Measurements from ENCODE around the gene ADAMTSL1.

ADAMTSL1 gene

DNA sequence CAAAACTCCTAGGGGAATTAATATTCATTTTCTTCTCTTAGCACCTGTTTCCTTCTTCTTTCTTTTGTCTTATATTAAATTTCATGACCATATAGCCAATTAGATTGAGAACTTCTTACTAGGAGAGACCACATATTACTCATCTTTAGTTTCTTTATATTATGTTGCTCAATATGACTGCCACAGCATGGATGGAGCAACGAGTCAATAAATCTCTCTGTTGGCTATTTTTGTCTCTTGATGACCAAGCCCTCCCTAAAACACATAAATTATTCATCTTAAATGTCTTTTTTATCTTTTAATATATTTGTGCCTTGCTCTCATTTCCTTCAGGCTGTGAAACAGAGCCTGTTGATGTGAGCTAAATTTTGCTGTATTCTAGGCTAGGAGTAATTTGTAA is 123.0 kb downstream of the ADAMTSL1 start:
- Histone ChIP-seq H3K4me3 (ENCODE audit: low read length) (no peak overlapping the region), H3K36me3 (ENCODE audit: insufficient read depth, low read length) (peaks cover 13% of the 10 kb centered on the region), H3K9me3 (replicated peaks; ENCODE audit: low read length) (no peaks in the 10 kb centered on the region), H3K27me3 (ENCODE audit: control insufficient read depth, insufficient read depth, low read length) (no peaks in the 10 kb centered on the region), H3K4me2 (ENCODE audit: low read length) (peak overlapping the region; percentile 39), H3K9ac (ENCODE audit: low read depth, low read length) (no peak overlapping the region), H3K4me1 (ENCODE audit: control insufficient read depth, insufficient read depth, low read length) (peaks cover 26% of the 10 kb centered on the region)

DNA sequence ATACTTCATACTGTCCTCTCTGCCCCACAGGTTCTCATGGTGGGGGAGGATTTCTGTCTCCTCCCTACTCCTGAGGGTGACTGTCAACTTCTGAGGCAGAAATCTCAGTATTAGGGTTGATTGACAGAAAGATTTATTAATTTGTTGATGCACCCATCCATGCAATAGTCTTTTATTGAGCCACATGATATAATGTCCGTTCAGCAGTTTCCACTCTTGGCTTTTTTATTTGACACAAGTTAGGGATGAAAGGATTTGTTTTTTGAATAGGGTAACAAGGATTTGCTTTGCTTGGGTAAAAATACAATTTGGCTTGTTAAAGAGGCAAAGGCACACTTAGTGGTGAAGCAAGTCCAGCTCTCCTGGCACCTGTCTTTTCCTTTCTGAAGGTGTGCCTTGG is 125.0 kb downstream of the ADAMTSL1 start:
- peaks cover 13% of the 10 kb centered on the region for H3K36me3 ChIP-seq (ENCODE audit: insufficient read depth, low read length)
- H3K27me3 ChIP-seq (ENCODE audit: control insufficient read depth, insufficient read depth, low read length) = no peaks in the 10 kb centered on the region
- no peaks in the 10 kb centered on the region for H3K9me3 ChIP-seq (replicated peaks; ENCODE audit: low read length)
- no peak overlapping the region for H3K4me2 ChIP-seq (ENCODE audit: low read length)
- H3K9ac ChIP-seq (ENCODE audit: low read depth, low read length) = no peak overlapping the region
- no peak overlapping the region for H3K4me3 ChIP-seq (ENCODE audit: low read length)
- H3K4me1 ChIP-seq (ENCODE audit: control insufficient read depth, insufficient read depth, low read length) = peaks cover 26% of the 10 kb centered on the region

DNA sequence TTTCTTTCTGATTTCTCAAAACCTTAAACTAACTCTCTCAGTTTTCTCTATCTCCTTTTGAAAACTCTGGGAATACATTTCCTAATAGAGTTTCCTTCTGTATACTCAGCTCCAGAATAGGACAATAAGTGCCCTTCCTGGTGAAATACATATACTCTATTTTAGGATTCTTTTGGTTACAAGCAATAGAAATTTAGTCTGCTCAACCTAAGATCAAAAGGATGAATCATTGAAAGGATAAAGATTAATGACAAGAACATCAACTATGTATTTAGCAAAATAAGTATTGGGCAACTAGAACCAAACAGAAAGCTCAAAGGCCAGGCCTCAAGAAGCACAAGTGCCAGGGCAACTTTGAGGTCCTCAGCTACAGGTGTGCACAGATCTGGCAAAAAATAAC is 127.1 kb downstream of the ADAMTSL1 start:
- Histone ChIP-seq H3K4me1 (ENCODE audit: control insufficient read depth, insufficient read depth, low read length) (peaks cover 37% of the 10 kb centered on the region), H3K9ac (ENCODE audit: low read depth, low read length) (no peak overlapping the region), H3K27me3 (ENCODE audit: control insufficient read depth, insufficient read depth, low read length) (no peaks in the 10 kb centered on the region), H3K9me3 (replicated peaks; ENCODE audit: low read length) (no peaks in the 10 kb centered on the region), H3K4me2 (ENCODE audit: low read length) (no peak overlapping the region), H3K36me3 (ENCODE audit: insufficient read depth, low read length) (peaks cover 3% of the 10 kb centered on the region), H3K4me3 (ENCODE audit: low read length) (no peak overlapping the region)

DNA sequence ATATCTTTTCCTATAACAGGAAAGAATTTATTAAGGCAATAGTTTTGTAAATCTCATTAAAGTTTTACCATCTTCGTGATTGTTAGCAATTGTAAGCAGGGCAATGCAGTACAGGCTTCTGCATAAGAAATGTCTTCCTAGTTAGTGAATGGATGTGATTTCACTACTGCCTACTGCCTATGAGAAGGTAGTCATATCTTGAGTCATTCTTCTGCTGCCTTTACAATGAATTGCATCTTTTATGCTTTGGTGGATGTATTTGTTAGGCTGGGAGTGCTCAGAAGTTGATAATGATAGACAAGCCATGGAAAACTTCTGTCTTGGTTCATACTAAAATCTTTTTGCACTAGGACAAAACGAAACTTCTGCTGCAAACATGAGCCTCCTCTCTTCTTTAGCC is 128.0 kb downstream of the ADAMTSL1 start:
- Histone ChIP-seq H3K4me1 (ENCODE audit: control insufficient read depth, insufficient read depth, low read length) (peaks cover 39% of the 10 kb centered on the region), H3K9ac (ENCODE audit: low read depth, low read length) (no peak overlapping the region), H3K36me3 (ENCODE audit: insufficient read depth, low read length) (peaks cover 3% of the 10 kb centered on the region), H3K4me2 (ENCODE audit: low read length) (no peak overlapping the region), H3K4me3 (ENCODE audit: low read length) (no peak overlapping the region), H3K9me3 (replicated peaks; ENCODE audit: low read length) (no peaks in the 10 kb centered on the region), H3K27me3 (ENCODE audit: control insufficient read depth, insufficient read depth, low read length) (no peaks in the 10 kb centered on the region)

DNA sequence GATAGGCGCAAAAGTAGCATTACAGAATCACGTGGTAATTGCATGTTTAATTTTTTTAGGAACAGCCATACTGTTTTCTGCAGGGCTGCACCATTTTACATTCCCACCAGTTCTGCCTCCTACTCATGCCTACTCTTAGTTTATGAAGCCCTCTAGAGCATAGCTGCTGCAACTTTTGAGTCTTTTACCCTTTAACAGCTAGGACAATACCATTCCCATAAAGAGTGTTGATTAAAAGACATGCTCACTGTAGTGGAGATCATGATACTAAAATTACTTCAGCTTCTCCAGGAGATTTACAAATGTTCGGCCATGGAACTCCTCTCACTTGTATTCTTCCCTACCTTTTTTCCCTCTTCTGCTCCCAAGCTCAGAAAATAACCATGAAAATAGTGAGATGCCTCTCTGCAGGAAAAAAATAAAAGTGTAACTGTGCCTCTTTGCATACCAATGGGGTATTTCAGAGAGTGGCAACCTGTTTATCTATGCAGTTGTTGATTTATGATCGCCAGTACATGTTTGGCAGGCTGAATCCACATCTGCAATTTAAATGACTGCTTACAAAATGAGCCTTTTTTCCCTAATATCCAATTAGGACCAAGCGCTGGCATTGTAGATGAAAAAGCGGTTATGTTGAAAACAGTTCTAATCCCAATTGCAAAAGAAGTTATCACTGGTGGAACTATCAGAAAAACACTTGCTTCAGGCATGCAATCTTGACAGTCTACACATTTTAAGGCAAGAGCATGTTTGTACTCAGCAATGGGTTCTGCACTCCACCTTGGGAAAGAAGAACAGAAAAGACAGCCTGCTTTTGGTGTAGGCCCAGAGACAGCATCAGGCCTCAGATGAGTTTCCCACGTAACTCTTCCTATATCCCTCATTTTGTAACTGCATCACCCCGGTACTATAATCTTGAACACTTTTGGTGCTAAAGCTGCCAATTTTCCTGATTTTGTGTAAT is 131.1 kb downstream of the ADAMTSL1 start:
- H3K9ac ChIP-seq (ENCODE audit: low read depth, low read length) = no peak overlapping the region
- H3K27me3 ChIP-seq (ENCODE audit: control insufficient read depth, insufficient read depth, low read length) = no peaks in the 10 kb centered on the region
- H3K4me2 ChIP-seq (ENCODE audit: low read length) = peak overlapping the region; percentile 32
- peaks cover 3% of the 10 kb centered on the region for H3K36me3 ChIP-seq (ENCODE audit: insufficient read depth, low read length)
- no peak overlapping the region for H3K4me3 ChIP-seq (ENCODE audit: low read length)
- peaks cover 31% of the 10 kb centered on the region for H3K4me1 ChIP-seq (ENCODE audit: control insufficient read depth, insufficient read depth, low read length)
- H3K9me3 ChIP-seq (replicated peaks; ENCODE audit: low read length) = no peaks in the 10 kb centered on the region

DNA sequence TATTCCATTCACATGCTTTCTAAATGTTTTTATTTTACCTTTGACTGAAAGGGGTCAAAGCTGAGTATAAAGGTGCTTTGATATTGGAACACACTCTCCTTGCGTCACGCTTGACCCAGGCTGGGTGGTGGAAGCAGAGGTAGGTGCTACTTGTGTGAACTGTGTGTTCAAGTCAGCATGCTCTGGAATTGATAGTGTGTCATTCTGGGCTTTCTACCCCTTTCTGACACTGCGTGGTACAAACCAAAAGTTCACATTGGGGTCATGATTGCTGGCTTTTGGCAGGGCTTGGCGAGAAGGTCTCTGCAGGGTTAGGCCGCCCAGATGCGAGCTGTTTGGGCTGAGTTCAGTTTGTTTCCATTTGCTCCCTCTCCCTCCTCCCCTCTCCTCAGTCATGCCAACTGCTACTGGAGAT is 131.8 kb downstream of the ADAMTSL1 start:
- Histone ChIP-seq H3K4me3 (ENCODE audit: low read length) (no peak overlapping the region), H3K9me3 (replicated peaks; ENCODE audit: low read length) (no peaks in the 10 kb centered on the region), H3K9ac (ENCODE audit: low read depth, low read length) (peak overlapping the region; percentile 22), H3K4me2 (ENCODE audit: low read length) (peak overlapping the region; percentile 32), H3K36me3 (ENCODE audit: insufficient read depth, low read length) (peaks cover 3% of the 10 kb centered on the region), H3K4me1 (ENCODE audit: control insufficient read depth, insufficient read depth, low read length) (peaks cover 30% of the 10 kb centered on the region), H3K27me3 (ENCODE audit: control insufficient read depth, insufficient read depth, low read length) (no peaks in the 10 kb centered on the region)

DNA sequence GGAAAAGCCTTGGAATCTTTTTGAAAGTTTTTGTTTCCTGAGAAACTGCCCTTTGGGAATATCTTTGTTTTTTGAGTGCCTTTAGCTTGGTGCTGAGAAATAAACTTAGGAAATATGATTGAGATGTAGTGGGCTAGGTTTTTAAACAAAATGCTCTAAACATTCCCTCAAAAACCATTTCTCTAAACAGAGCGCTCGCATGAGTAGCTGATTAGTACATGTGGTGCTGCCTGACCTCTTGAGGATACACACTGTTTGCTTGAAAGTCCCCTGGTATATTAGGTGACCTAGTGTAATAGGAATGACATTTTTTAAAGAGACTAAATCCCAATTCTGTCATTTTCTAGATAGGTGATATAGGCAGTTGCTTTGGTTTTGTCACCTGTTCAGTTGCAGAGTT is 132.3 kb downstream of the ADAMTSL1 start:
- no peaks in the 10 kb centered on the region for H3K27me3 ChIP-seq (ENCODE audit: control insufficient read depth, insufficient read depth, low read length)
- H3K9ac ChIP-seq (ENCODE audit: low read depth, low read length) = peak overlapping the region; percentile 22
- H3K9me3 ChIP-seq (replicated peaks; ENCODE audit: low read length) = no peaks in the 10 kb centered on the region
- H3K36me3 ChIP-seq (ENCODE audit: insufficient read depth, low read length) = peaks cover 3% of the 10 kb centered on the region
- H3K4me2 ChIP-seq (ENCODE audit: low read length) = peak overlapping the region; percentile 32
- H3K4me1 ChIP-seq (ENCODE audit: control insufficient read depth, insufficient read depth, low read length) = peaks cover 25% of the 10 kb centered on the region
- no peak overlapping the region for H3K4me3 ChIP-seq (ENCODE audit: low read length)

DNA sequence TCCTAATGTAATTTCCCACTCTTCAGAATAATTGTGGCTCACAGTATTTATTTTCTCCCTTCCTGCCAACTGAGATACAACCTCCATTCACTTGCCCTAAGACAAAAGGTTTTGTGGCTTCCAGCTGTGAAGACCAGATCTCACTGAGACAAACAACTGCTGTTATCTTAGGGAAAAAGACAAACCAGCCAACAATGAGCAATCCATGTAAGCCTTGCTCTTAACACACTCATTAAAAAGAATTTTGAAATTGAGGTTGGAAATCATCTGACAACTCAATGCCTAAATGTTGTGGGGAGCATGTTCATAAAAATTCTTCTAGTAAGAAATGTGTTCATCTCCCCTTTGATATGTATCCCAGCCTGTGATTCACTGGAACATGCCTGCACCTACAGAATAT is 132.9 kb downstream of the ADAMTSL1 start:
- peaks cover 23% of the 10 kb centered on the region for H3K4me1 ChIP-seq (ENCODE audit: control insufficient read depth, insufficient read depth, low read length)
- H3K4me2 ChIP-seq (ENCODE audit: low read length) = peak overlapping the region; percentile 32
- no peak overlapping the region for H3K4me3 ChIP-seq (ENCODE audit: low read length)
- no peak overlapping the region for H3K9ac ChIP-seq (ENCODE audit: low read depth, low read length)
- H3K36me3 ChIP-seq (ENCODE audit: insufficient read depth, low read length) = peaks cover 3% of the 10 kb centered on the region
- no peaks in the 10 kb centered on the region for H3K27me3 ChIP-seq (ENCODE audit: control insufficient read depth, insufficient read depth, low read length)
- no peaks in the 10 kb centered on the region for H3K9me3 ChIP-seq (replicated peaks; ENCODE audit: low read length)

DNA sequence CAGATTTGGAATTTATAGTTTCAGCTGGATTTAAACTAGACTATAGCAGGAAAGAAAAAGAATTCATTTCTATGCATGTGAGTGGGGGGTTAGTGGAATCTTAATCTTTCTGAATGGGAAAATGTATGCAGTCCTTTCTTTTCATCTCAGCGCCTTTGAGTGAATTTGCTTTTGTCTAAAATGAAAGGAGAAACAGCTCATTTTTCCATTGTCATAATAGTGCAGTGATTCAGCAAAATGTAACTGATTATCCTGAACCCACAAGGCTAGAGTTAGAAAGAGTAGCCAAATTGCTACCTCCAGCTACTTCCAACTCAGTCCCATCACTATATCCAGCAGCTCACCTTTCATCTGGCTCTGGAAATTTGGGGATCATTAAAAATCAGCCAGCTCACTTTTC is 134.4 kb downstream of the ADAMTSL1 start:
- Histone ChIP-seq H3K4me1 (ENCODE audit: control insufficient read depth, insufficient read depth, low read length) (peaks cover 23% of the 10 kb centered on the region), H3K36me3 (ENCODE audit: insufficient read depth, low read length) (peaks cover under 1% of the 10 kb centered on the region), H3K4me2 (ENCODE audit: low read length) (no peak overlapping the region), H3K4me3 (ENCODE audit: low read length) (no peak overlapping the region), H3K9me3 (replicated peaks; ENCODE audit: low read length) (no peaks in the 10 kb centered on the region), H3K9ac (ENCODE audit: low read depth, low read length) (no peak overlapping the region), H3K27me3 (ENCODE audit: control insufficient read depth, insufficient read depth, low read length) (no peaks in the 10 kb centered on the region)

DNA sequence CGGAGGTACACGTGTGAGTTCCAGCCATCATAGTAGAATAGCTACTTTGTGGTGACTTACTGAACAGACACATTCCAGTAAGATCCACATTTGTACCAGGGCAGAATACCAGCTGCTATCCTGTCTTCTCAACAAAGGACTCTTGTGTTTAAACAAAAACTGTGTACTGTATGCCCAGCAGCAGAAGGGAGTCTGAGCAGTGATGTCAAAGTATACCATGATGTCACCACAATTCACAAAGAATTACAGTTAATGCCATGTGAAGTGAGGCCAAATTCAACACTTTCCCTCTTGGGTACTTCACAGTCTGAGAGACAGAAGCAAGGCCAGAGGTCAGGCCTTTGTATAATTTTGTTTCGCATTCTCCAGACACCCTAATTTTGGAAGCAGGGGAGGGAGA is 137.0 kb downstream of the ADAMTSL1 start:
- Histone ChIP-seq H3K9ac (ENCODE audit: low read depth, low read length) (no peak overlapping the region), H3K36me3 (ENCODE audit: insufficient read depth, low read length) (peaks cover 4% of the 10 kb centered on the region), H3K4me2 (ENCODE audit: low read length) (no peak overlapping the region), H3K27me3 (ENCODE audit: control insufficient read depth, insufficient read depth, low read length) (no peaks in the 10 kb centered on the region), H3K4me1 (ENCODE audit: control insufficient read depth, insufficient read depth, low read length) (peaks cover 13% of the 10 kb centered on the region), H3K4me3 (ENCODE audit: low read length) (no peak overlapping the region), H3K9me3 (replicated peaks; ENCODE audit: low read length) (no peaks in the 10 kb centered on the region)

DNA sequence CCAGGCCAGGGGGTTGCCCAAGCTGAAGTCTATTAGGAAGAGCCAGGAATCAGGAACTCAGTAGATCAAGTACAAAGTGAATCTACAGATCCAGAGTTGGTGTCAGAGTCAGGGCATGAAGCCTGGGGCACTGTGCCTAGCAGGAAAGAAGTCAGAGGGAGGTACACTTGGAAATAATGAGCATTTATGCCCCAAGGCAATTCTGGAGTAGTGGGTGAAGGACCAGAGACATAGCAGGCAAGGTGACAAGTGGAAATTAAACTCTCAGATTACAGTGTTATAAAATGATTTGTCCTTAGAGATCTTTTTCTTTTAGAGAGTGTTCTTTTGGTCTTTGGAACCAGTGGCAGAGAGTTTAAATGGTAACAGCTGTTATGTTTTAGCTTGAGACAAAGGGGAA is 138.0 kb downstream of the ADAMTSL1 start:
- no peaks in the 10 kb centered on the region for H3K27me3 ChIP-seq (ENCODE audit: control insufficient read depth, insufficient read depth, low read length)
- H3K9me3 ChIP-seq (replicated peaks; ENCODE audit: low read length) = no peaks in the 10 kb centered on the region
- H3K9ac ChIP-seq (ENCODE audit: low read depth, low read length) = no peak overlapping the region
- peaks cover 3% of the 10 kb centered on the region for H3K4me1 ChIP-seq (ENCODE audit: control insufficient read depth, insufficient read depth, low read length)
- no peak overlapping the region for H3K4me3 ChIP-seq (ENCODE audit: low read length)
- H3K4me2 ChIP-seq (ENCODE audit: low read length) = no peak overlapping the region
- peaks cover 4% of the 10 kb centered on the region for H3K36me3 ChIP-seq (ENCODE audit: insufficient read depth, low read length)

DNA sequence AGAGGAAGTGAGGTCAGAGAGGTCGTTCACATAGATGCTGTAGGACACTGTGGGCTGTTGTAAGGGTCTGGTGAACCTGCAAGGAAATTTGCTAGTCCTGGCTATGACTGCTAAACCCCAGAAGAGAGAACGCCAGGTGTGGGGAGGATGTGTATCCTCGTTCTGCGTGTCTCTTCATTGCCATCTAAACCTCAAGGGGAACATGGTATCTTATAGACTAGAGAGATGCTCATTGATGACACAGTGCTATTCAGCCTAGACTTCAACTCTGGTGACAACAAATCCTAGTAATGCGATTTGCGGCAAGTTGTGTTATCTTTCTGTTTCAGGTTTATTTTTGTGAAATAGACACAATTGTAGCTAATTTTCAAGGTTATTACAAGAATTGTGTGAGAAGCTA is 140.2 kb downstream of the ADAMTSL1 start:
- H3K4me2 ChIP-seq (ENCODE audit: low read length) = no peak overlapping the region
- no peaks in the 10 kb centered on the region for H3K27me3 ChIP-seq (ENCODE audit: control insufficient read depth, insufficient read depth, low read length)
- H3K9me3 ChIP-seq (replicated peaks; ENCODE audit: low read length) = no peaks in the 10 kb centered on the region
- no peak overlapping the region for H3K9ac ChIP-seq (ENCODE audit: low read depth, low read length)
- H3K36me3 ChIP-seq (ENCODE audit: insufficient read depth, low read length) = peaks cover 9% of the 10 kb centered on the region
- no peaks in the 10 kb centered on the region for H3K4me1 ChIP-seq (ENCODE audit: control insufficient read depth, insufficient read depth, low read length)
- H3K4me3 ChIP-seq (ENCODE audit: low read length) = no peak overlapping the region
